ENCODE results near the gene KYNU.

The KYNU gene

GRCh38 chr2:142848023-142848606 is 29.3 kb upstream of the KYNU start:
- no peak for DNase-seq (ENCODE audit: low spot score)
- POLR2A ChIA-PET (ENCODE audit: low non-redundant PET), result no interaction called here
- TF ChIP-seq CTCF (conservative IDR thresholded peaks at IDR 0.05; ENCODE audit: low read depth), result no peak
- CTCF ChIA-PET, result no interaction called here
- H3K27ac ChIP-seq, result no peak overlapping the region

- ChIA-PET POLR2A (ENCODE audit: low non-redundant PET) (no interaction called here), CTCF (no interaction called here)
- no peak overlapping the region for H3K27ac ChIP-seq
- DNase-seq (ENCODE audit: low spot score), result no peak
- TF ChIP-seq CTCF (conservative IDR thresholded peaks at IDR 0.05; ENCODE audit: low read depth), result no peak
Measured at GRCh38 chr2:142849820-142850219, 27.6 kb upstream of the KYNU start.

- ChIA-PET POLR2A (ENCODE audit: low non-redundant PET) (no interaction called here), CTCF (interaction anchor here (0.7 kb wide), 1 partner anchor 117 kb away, joined by 5 read pairs; no protein-coding TSS in a partner anchor)
- H3K27ac ChIP-seq, result no peak overlapping the region
- no peak for TF ChIP-seq CTCF (conservative IDR thresholded peaks at IDR 0.05; ENCODE audit: low read depth)
- DNase-seq (ENCODE audit: low spot score), result no peak
Measured at GRCh38 chr2:142853912-142854311, 23.6 kb upstream of the KYNU start.

GRCh38 chr2:142857256-142858164 is 20.0 kb upstream of the KYNU start:
- TF ChIP-seq CTCF (conservative IDR thresholded peaks at IDR 0.05; ENCODE audit: low read depth), result no peak
- ChIA-PET POLR2A (ENCODE audit: low non-redundant PET) (no interaction called here), CTCF (interaction anchor here (0.6 to 0.7 kb wide), 2 partner anchors 1077 to 1685 kb away, joined by 3 read pairs; no protein-coding TSS in a partner anchor)
- peak; percentile 42 for DNase-seq (ENCODE audit: low spot score)
- no peak overlapping the region for H3K27ac ChIP-seq

GRCh38 chr2:142858961-142859360 is 18.5 kb upstream of the KYNU start:
- DNase-seq (ENCODE audit: low spot score), result no peak
- ChIA-PET CTCF (no interaction called here), POLR2A (ENCODE audit: low non-redundant PET) (no interaction called here)
- TF ChIP-seq CTCF (conservative IDR thresholded peaks at IDR 0.05; ENCODE audit: low read depth), result no peak
- H3K27ac ChIP-seq, result no peak overlapping the region

- no peak overlapping the region for H3K27ac ChIP-seq
- ChIA-PET POLR2A (ENCODE audit: low non-redundant PET) (no interaction called here), CTCF (no interaction called here)
- DNase-seq (ENCODE audit: low spot score), result no peak
- TF ChIP-seq CTCF (conservative IDR thresholded peaks at IDR 0.05; ENCODE audit: low read depth), result no peak
Measured at GRCh38 chr2:142862299-142862698, 15.2 kb upstream of the KYNU start.

All from RWPE1 (cell line).